Measurements from ENCODE around the gene SRPK2.
A peak's percentile ranks its signal among the peaks of the same experiment; 100 is the strongest.
"Not testable (repeated sequence)": the region's sequence is repeated elsewhere in the genome, so short reads cannot be mapped to it uniquely, and the experiment has no call there.

Gene SRPK2

DNA sequence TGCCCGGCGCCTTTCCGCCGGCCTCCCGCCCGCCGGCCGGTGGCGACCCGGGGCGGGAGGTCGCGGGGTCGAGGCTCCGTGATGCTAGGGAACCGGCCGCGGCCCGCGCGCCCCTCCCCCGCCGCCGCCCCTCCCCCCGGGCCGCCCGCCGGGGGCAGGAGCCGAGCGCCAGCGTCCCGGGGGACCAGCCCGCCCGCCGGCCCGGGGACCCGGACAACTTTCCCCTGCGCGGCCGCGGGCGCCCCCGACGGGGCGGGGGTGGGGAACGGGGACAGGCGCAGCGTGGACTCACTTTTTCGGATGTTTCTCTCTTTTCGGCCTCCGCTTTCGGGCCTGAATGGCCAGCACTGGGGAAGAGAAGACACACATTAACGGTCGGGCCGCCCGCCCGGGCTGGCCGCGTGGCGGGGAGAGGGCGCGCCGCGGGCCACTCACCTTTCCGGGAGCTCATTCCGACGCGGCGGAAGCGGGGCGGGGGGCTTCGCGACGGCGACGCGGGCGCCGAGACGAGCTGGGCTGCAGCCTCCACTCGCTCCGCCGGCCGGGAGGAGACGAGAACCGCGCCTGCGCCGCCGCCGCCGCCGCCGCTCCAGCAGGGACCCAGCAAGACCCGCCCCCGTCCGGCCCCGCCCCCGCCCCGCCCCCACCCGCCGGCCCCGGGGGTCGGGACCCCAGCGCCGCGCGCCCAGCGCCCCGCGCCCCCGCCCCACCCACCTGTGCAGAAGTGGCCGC is at the start of gene SRPK2:
TSS of gene SRPK2 (minus strand) at position 566 of the 732 bp plus-strand sequence.
- peak within 1 kb of the TSS; percentile 18 for H3K27ac ChIP-seq (ENCODE audit: low read length)
- no peaks in the 10 kb centered on the region for H3K27me3 ChIP-seq (ENCODE audit: control insufficient read depth in 1 of 2, insufficient read depth in 2 of 2, low read length in 2 of 2)
- H3K9ac ChIP-seq (ENCODE audit: low read length in 2 of 2) = peak within 1 kb of the TSS; percentile 55 to 64
- no peaks in the 10 kb centered on the region for H3K36me3 ChIP-seq (ENCODE audit: control insufficient read depth in 2 of 2, insufficient read depth in 2 of 2, low read length in 2 of 2)
- H3K4me3 ChIP-seq (ENCODE audit: low read length in 2 of 2) = peak within 1 kb of the TSS; percentile 78 to 84
- no peaks in the 10 kb centered on the region for H3K9me3 ChIP-seq (ENCODE audit: control insufficient read depth in 2 of 2, low read length in 2 of 2)
- peaks cover 11% of the 10 kb centered on the region for H3K4me1 ChIP-seq (ENCODE audit: control insufficient read depth, insufficient read depth, low read length)

DNA sequence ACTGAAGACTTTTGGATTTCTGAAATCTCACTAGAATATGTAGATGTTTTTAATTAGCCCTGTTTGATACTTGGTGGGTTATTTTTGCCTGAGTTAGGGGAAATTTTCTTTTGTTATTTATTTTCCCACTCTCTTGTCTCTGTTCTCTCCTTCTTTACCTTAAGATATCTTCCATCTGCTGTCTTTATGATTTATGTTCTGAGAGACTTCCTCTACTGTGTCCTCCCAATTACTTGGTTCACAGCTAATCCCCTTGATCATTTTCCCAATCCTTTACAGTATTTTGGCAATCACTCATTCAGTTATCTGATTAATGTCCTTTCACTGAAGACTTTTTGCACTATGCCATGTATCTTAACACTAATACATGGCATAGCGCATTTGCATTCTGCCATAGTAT is 49.5 kb upstream of the SRPK2 start:
- no peaks in the 10 kb centered on the region for H3K4me1 ChIP-seq (ENCODE audit: control insufficient read depth, insufficient read depth, low read length)
- no peaks in the 10 kb centered on the region for H3K9me3 ChIP-seq (ENCODE audit: control insufficient read depth in 2 of 2, low read length in 2 of 2)
- H3K36me3 ChIP-seq (ENCODE audit: control insufficient read depth in 2 of 2, insufficient read depth in 2 of 2, low read length in 2 of 2) = no peaks in the 10 kb centered on the region

GRCh38 chr7:105437356-105437755 is 48.6 kb upstream of the SRPK2 start:
- H3K27ac ChIP-seq (ENCODE audit: low read length) = not testable (repeated sequence)

More for the DNA sequence above, 49.5 kb upstream of the SRPK2 start:
- Histone ChIP-seq H3K4me3 (ENCODE audit: low read length in 2 of 2) (no peak overlapping the region), H3K9ac (ENCODE audit: low read length in 2 of 2) (no peak overlapping the region), H3K27ac (ENCODE audit: low read length) (no peak overlapping the region), H3K27me3 (ENCODE audit: control insufficient read depth in 1 of 2, insufficient read depth in 2 of 2, low read length in 2 of 2) (no peaks in the 10 kb centered on the region)

DNA sequence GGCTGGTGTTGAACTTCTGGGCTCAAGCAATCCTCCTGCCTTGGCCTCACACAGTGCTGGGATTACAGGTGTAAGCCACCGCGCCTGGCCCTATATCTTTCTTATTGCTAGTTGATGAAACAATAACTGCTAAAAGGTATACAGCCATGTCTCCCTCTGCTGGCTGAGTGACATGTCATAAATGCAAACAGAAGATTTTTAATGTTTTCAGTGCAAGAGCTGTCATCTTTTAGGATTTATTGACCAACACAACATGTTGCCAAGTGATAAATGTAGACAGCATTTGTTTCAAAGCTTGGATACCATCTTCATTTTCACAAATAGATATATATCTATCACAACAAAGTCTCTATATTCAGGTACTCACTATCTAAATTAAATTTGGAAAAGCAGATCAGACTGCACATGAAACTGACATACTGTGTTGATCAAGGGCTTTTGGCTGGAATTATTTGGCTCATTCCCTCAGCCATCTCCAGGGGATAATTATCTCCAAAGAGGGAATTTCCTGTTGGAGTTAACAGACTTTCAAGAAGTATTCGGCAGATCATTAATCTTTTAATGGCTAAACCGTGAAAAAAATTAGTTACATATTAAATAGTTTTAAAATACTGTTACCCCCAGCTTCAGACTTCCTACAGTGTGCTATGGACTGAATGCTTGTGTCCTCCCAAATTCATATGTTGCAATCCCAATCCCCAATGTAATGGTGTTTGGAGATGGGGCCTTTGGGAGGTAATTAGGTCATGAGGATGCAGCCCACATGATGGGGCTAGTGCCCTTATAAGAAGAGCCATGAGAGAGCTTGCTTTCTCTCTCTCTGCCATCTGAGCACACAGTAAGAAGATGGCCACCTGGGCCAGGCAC is 41.3 kb upstream of the SRPK2 start:
- Histone ChIP-seq H3K4me1 (ENCODE audit: control insufficient read depth, insufficient read depth, low read length) (no peaks in the 10 kb centered on the region), H3K27me3 (ENCODE audit: control insufficient read depth in 1 of 2, insufficient read depth in 2 of 2, low read length in 2 of 2) (no peaks in the 10 kb centered on the region), H3K4me3 (ENCODE audit: low read length in 2 of 2) (no peak overlapping the region), H3K9me3 (ENCODE audit: control insufficient read depth in 2 of 2, low read length in 2 of 2) (no peaks in the 10 kb centered on the region), H3K9ac (ENCODE audit: low read length in 2 of 2) (no peak overlapping the region), H3K36me3 (ENCODE audit: control insufficient read depth in 2 of 2, insufficient read depth in 2 of 2, low read length in 2 of 2) (no peaks in the 10 kb centered on the region), H3K27ac (ENCODE audit: low read length) (no peak overlapping the region)

More at GRCh38 chr7:105437356-105437755, 48.6 kb upstream of the SRPK2 start:
- not testable (repeated sequence) for H3K9ac ChIP-seq (ENCODE audit: low read length in 2 of 2); H3K4me3 ChIP-seq (ENCODE audit: low read length in 2 of 2); H3K9me3 ChIP-seq (ENCODE audit: control insufficient read depth in 2 of 2, low read length in 2 of 2); H3K36me3 ChIP-seq (ENCODE audit: control insufficient read depth in 2 of 2, insufficient read depth in 2 of 2, low read length in 2 of 2); H3K4me1 ChIP-seq (ENCODE audit: control insufficient read depth, insufficient read depth, low read length); H3K27me3 ChIP-seq (ENCODE audit: control insufficient read depth in 1 of 2, insufficient read depth in 2 of 2, low read length in 2 of 2)

DNA sequence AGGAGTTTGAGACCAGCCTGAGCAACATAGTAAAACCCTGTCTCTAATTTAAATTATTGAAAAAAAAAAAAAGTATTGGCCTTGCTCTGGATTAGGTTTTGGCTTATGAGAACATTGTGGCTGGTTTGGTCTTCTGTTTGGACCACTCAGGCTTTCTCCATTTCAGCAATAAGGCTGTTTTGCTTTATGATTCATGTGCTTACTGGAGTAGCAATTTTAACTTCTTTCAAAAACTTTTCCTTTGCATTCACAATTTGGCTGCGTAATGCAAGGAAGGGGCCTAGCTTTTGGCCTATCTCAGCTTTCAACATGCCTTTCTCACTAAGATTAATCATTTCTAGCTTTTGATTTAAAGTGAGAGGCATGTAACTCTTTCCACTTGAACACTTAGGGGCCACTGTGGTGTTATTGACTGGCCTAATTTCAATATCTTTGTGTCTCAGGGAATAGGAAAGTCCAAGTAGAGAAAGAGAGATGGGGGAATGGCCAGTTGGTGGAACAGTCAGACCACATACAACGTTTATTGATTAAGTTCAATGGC is 38.0 kb upstream of the SRPK2 start:
- no peaks in the 10 kb centered on the region for H3K36me3 ChIP-seq (ENCODE audit: control insufficient read depth in 2 of 2, insufficient read depth in 2 of 2, low read length in 2 of 2)
- no peak overlapping the region for H3K9ac ChIP-seq (ENCODE audit: low read length in 2 of 2)
- H3K27ac ChIP-seq (ENCODE audit: low read length) = no peak overlapping the region
- H3K4me3 ChIP-seq (ENCODE audit: low read length in 2 of 2) = no peak overlapping the region
- H3K27me3 ChIP-seq (ENCODE audit: control insufficient read depth in 1 of 2, insufficient read depth in 2 of 2, low read length in 2 of 2) = no peaks in the 10 kb centered on the region
- no peaks in the 10 kb centered on the region for H3K4me1 ChIP-seq (ENCODE audit: control insufficient read depth, insufficient read depth, low read length)
- H3K9me3 ChIP-seq (ENCODE audit: control insufficient read depth in 2 of 2, low read length in 2 of 2) = no peaks in the 10 kb centered on the region

DNA sequence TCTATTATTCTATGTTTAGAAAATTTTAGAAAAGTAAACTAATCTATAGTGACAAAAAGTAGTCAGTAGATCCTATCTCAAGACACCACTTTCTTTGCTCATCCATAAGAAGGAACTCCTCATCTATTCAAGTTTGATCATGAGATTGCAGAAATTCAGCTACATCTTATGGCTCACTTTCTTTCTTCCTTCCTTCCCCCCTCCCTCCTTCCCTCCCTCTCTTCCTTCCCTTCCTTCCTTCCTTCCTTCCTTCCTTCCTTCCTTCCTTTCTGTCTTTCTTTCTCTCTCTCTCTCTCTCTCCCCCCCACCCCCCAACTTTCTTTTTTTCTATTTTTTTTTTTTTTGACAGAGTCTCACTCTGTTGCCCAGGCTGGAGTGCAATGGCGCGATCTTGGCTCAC is 35.3 kb upstream of the SRPK2 start:
- no peak overlapping the region for H3K27ac ChIP-seq (ENCODE audit: low read length)
- no peaks in the 10 kb centered on the region for H3K4me1 ChIP-seq (ENCODE audit: control insufficient read depth, insufficient read depth, low read length)
- no peaks in the 10 kb centered on the region for H3K27me3 ChIP-seq (ENCODE audit: control insufficient read depth in 1 of 2, insufficient read depth in 2 of 2, low read length in 2 of 2)
- H3K9ac ChIP-seq (ENCODE audit: low read length in 2 of 2) = no peak overlapping the region
- H3K4me3 ChIP-seq (ENCODE audit: low read length in 2 of 2) = no peak overlapping the region
- H3K36me3 ChIP-seq (ENCODE audit: control insufficient read depth in 2 of 2, insufficient read depth in 2 of 2, low read length in 2 of 2) = no peaks in the 10 kb centered on the region
- H3K9me3 ChIP-seq (ENCODE audit: control insufficient read depth in 2 of 2, low read length in 2 of 2) = no peaks in the 10 kb centered on the region

DNA sequence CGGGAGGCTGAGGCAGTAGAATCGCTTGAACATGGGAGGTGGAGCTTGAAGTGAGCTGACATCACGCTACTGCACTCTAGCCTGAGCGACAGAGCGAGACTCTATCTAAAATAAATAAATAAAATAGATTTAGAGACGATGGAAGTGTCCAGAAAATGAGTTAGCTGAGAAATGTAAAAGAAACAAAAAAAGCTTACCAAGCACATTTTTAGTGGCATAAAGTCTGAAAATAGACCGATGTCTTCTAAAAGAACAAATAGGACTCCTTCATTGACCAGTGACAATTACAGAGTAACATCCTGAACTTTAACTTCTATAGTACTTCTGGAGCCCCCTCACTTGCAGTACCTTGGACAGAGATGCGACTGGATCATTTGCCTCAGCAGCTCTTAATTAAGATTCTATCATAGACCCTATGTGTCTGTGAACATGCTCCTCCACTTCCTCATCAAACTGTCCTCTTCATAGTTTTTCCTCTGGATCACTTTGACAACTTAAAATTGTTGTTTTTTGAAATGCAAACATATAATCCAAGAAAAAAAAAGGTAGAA is 25.2 kb upstream of the SRPK2 start:
- Histone ChIP-seq H3K27ac (ENCODE audit: low read length) (no peak overlapping the region), H3K27me3 (ENCODE audit: control insufficient read depth in 1 of 2, insufficient read depth in 2 of 2, low read length in 2 of 2) (no peaks in the 10 kb centered on the region), H3K9ac (ENCODE audit: low read length in 2 of 2) (no peak overlapping the region), H3K36me3 (ENCODE audit: control insufficient read depth in 2 of 2, insufficient read depth in 2 of 2, low read length in 2 of 2) (no peaks in the 10 kb centered on the region), H3K4me1 (ENCODE audit: control insufficient read depth, insufficient read depth, low read length) (no peaks in the 10 kb centered on the region), H3K9me3 (ENCODE audit: control insufficient read depth in 2 of 2, low read length in 2 of 2) (no peaks in the 10 kb centered on the region), H3K4me3 (ENCODE audit: low read length in 2 of 2) (no peak overlapping the region)

GRCh38 chr7:105410774-105411173 is 22.1 kb upstream of the SRPK2 start:
- not testable (repeated sequence) for H3K27ac ChIP-seq (ENCODE audit: low read length); H3K9ac ChIP-seq (ENCODE audit: low read length in 2 of 2); H3K27me3 ChIP-seq (ENCODE audit: control insufficient read depth in 1 of 2, insufficient read depth in 2 of 2, low read length in 2 of 2); H3K9me3 ChIP-seq (ENCODE audit: control insufficient read depth in 2 of 2, low read length in 2 of 2); H3K4me3 ChIP-seq (ENCODE audit: low read length in 2 of 2); H3K36me3 ChIP-seq (ENCODE audit: control insufficient read depth in 2 of 2, insufficient read depth in 2 of 2, low read length in 2 of 2); H3K4me1 ChIP-seq (ENCODE audit: control insufficient read depth, insufficient read depth, low read length)

DNA sequence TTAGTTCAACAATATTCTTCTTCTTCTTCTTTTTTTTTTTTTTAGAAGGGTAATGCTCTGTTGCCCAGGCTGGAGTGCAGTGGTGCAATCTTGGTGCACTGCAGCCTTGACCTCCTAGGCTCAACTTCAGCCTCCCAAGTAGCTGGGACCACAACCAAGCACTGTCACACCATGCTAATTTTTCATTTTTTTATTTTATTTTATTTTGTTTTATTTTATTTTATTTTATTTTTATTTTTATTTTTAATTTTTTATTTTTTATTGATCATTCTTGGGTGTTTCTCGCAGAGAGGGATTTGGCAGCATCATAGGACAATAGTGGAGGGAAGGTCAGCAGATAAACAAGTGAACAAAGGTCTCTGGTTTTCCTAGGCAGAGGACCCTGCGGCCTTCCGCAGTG is 21.1 kb upstream of the SRPK2 start:
- not testable (repeated sequence) for H3K27me3 ChIP-seq (ENCODE audit: control insufficient read depth in 1 of 2, insufficient read depth in 2 of 2, low read length in 2 of 2); H3K36me3 ChIP-seq (ENCODE audit: control insufficient read depth in 2 of 2, insufficient read depth in 2 of 2, low read length in 2 of 2); H3K4me3 ChIP-seq (ENCODE audit: low read length in 2 of 2); H3K4me1 ChIP-seq (ENCODE audit: control insufficient read depth, insufficient read depth, low read length); H3K9me3 ChIP-seq (ENCODE audit: control insufficient read depth in 2 of 2, low read length in 2 of 2); H3K9ac ChIP-seq (ENCODE audit: low read length in 2 of 2); H3K27ac ChIP-seq (ENCODE audit: low read length)

DNA sequence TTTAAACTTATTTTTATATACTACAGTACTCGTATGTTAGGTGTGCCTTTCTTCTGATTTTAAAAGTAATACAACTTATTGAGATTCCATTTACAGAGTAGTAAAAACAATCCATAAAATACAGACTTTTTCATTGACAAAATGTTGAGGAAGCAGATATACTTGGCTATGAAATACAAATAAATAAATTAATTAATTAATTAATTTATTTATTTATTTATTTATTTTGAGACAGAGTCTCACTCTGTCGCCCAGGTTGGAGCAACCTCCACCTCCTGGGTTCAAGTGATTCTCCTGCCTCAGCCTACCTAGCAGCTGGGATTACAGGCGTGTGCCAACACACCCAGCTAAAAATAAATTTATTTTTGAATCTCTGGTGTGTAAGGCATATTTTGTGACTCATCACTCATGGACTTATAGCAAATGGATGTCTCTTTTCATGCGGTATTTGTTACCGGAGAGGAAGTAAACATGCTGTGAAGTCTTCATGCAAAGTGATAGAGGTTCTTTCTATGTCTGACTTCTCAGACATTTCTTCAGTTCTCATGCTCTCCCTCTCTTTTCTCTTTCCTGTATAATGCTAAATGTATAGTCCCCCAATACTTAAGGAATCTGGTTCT is 20.2 kb upstream of the SRPK2 start:
- Histone ChIP-seq H3K36me3 (ENCODE audit: control insufficient read depth in 2 of 2, insufficient read depth in 2 of 2, low read length in 2 of 2) (no peaks in the 10 kb centered on the region), H3K4me1 (ENCODE audit: control insufficient read depth, insufficient read depth, low read length) (no peaks in the 10 kb centered on the region), H3K9ac (ENCODE audit: low read length in 2 of 2) (no peak overlapping the region), H3K9me3 (ENCODE audit: control insufficient read depth in 2 of 2, low read length in 2 of 2) (no peaks in the 10 kb centered on the region), H3K4me3 (ENCODE audit: low read length in 2 of 2) (no peak overlapping the region), H3K27me3 (ENCODE audit: control insufficient read depth in 1 of 2, insufficient read depth in 2 of 2, low read length in 2 of 2) (no peaks in the 10 kb centered on the region), H3K27ac (ENCODE audit: low read length) (no peak overlapping the region)
